Activated effector memory CD4-positive, alpha-beta T cell treated with anti-CD3 and anti-CD28 coated beads, Interleukin-2, amount 50 U/mL, for 16 hours (primary cell): ENCODE data around the gene FNTB.

Experiments used
- DNase-seq: peaks from one replicate; pipeline ENCODE4 v3.0.0-alpha.2; 2020

FNTB gene

GRCh38 chr14:64986648-64987437 is at the start of gene FNTB:
Gene FNTB, plus strand, starts transcription at chr14:64986895. Its CDS starts 59 bp downstream, at chr14:64986954.
- peak; percentile 97 for DNase-seq

- DNase-seq, result no peak
Observed at GRCh38 chr14:64937171-64937820, 49.4 kb upstream of the FNTB start.

- no peak for DNase-seq
Observed at GRCh38 chr14:64937821-64938193, 48.9 kb upstream of the FNTB start.

GRCh38 chr14:64938972-64939816 is 47.5 kb upstream of the FNTB start:
- DNase-seq, result no peak

GRCh38 chr14:64939817-64940190 is 46.9 kb upstream of the FNTB start:
- no peak for DNase-seq

- no peak for DNase-seq
Observed at GRCh38 chr14:64940336-64940910, 46.3 kb upstream of the FNTB start.

- DNase-seq, result no peak
Observed at GRCh38 chr14:64942531-64943111, 44.1 kb upstream of the FNTB start, which contains the start of gene GPX2. Gene GPX2, minus strand, starts transcription at chr14:64942745. Its CDS starts 19 bp downstream, at chr14:64942726.

GRCh38 chr14:64943556-64943955 is 43.1 kb upstream of the FNTB start:
- DNase-seq, result no peak

- DNase-seq, result no peak
Observed at GRCh38 chr14:64944041-64944440, 42.7 kb upstream of the FNTB start.

- no peak for DNase-seq
Observed at GRCh38 chr14:64944861-64945260, 41.8 kb upstream of the FNTB start.

GRCh38 chr14:64945431-64946178 is 41.1 kb upstream of the FNTB start:
- no peak for DNase-seq

- DNase-seq, result no peak
Observed at GRCh38 chr14:64946310-64947045, 40.2 kb upstream of the FNTB start.

- DNase-seq, result no peak
Observed at GRCh38 chr14:64947710-64948611, 38.7 kb upstream of the FNTB start.

- no peak for DNase-seq
Observed at GRCh38 chr14:64948612-64949210, 38.0 kb upstream of the FNTB start.

- DNase-seq, result no peak
Observed at GRCh38 chr14:64950889-64951288, 35.8 kb upstream of the FNTB start.

GRCh38 chr14:64951291-64951690 is 35.4 kb upstream of the FNTB start:
- no peak for DNase-seq

- peak; percentile 37 for DNase-seq
Observed at GRCh38 chr14:64951724-64952123, 35.0 kb upstream of the FNTB start.

- peak; percentile 47 for DNase-seq
Observed at GRCh38 chr14:64952598-64953309, 33.9 kb upstream of the FNTB start.

- DNase-seq, result peak; percentile 12
Observed at GRCh38 chr14:64953310-64953654, 33.4 kb upstream of the FNTB start.
